H9 (cell line): ENCODE data around the gene LRFN2. TPM values are rescaled to one million over a fixed set of nuclear protein-coding genes. Genes with fewer than 3 reads are reported as not detected.

Experiments used
- DNase-seq: peaks from one replicate; pipeline ENCODE4 v3.0.0-alpha.2; 2017
- H2AFZ ChIP-seq: one replicate; pipeline ENCODE4 v1.6.1; 2013; ENCODE audit warnings: mild to moderate bottlenecking, low read length, control low read depth, moderate library complexity
- H2AK5ac ChIP-seq: 2 replicates; pipeline ENCODE4 v1.6.1; 2013; ENCODE audit warnings: low read length, control low read depth, mixed read lengths; ENCODE audit not compliant: insufficient read length
- H2BK120ac ChIP-seq: one replicate; pipeline ENCODE4 v1.6.1; 2013; ENCODE audit warnings: low read depth, mild to moderate bottlenecking, low read length, control low read depth, inconsistent platforms; ENCODE audit not compliant: poor library complexity, severe bottlenecking
- H2BK12ac ChIP-seq: 2 replicates; pipeline ENCODE4 v1.6.1; 2013; ENCODE audit warnings: low read length, control low read depth, mixed read lengths, low read depth; ENCODE audit not compliant: insufficient read length
- H2BK15ac ChIP-seq: 2 replicates; pipeline ENCODE4 v1.6.1; 2013; ENCODE audit warnings: low read depth, low read length, control low read depth
- H2BK20ac ChIP-seq: one replicate; pipeline ENCODE4 v1.6.1; 2013; ENCODE audit warnings: low read depth, mild to moderate bottlenecking, low read length, control low read depth, inconsistent platforms; ENCODE audit not compliant: poor library complexity, severe bottlenecking
- H2BK5ac ChIP-seq: 2 replicates; pipeline ENCODE4 v1.6.1; 2013; ENCODE audit warnings: low read length, control low read depth, mixed read lengths; ENCODE audit not compliant: insufficient read length
- H3K14ac ChIP-seq: 2 replicates; pipeline ENCODE4 v1.6.1; 2013; ENCODE audit warnings: low read length, control low read depth; ENCODE audit not compliant: insufficient read depth
- H3K18ac ChIP-seq: 2 replicates; pipeline ENCODE4 v1.6.1; 2013; ENCODE audit warnings: low read depth, mild to moderate bottlenecking, mixed read lengths, low read length, control low read depth; ENCODE audit not compliant: insufficient read length
- H3K23ac ChIP-seq: 2 replicates; pipeline ENCODE4 v1.6.1; 2013; ENCODE audit warnings: low read length, control low read depth, mixed read lengths, low read depth; ENCODE audit not compliant: insufficient read length
- H3K23me2 ChIP-seq: 2 replicates; pipeline ENCODE4 v1.6.1; 2013; ENCODE audit warnings: low read depth, mild to moderate bottlenecking, mixed read lengths, low read length, control low read depth; ENCODE audit not compliant: insufficient read length, poor library complexity, severe bottlenecking
- H3K27ac ChIP-seq: 2 replicates; pipeline ENCODE4 v1.5.1; 2013; ENCODE audit warnings: low read length, control low read depth, mixed read lengths, low read depth; ENCODE audit not compliant: insufficient read length
- H3K27me3 ChIP-seq: 2 replicates; pipeline ENCODE4 v1.6.1; 2013; ENCODE audit warnings: low read length, control low read depth, inconsistent platforms; ENCODE audit not compliant: insufficient read depth
- H3K4ac ChIP-seq: 2 replicates; pipeline ENCODE4 v1.6.1; 2013; ENCODE audit warnings: low read depth, mild to moderate bottlenecking, control low read depth, inconsistent platforms, low read length, moderate library complexity
- H3K4me1 ChIP-seq: 2 replicates; pipeline ENCODE4 v1.6.1; 2013; ENCODE audit warnings: low read length, control low read depth, inconsistent platforms; ENCODE audit not compliant: insufficient read depth
- H3K4me2 ChIP-seq: 2 replicates; pipeline ENCODE4 v1.6.1; 2013; ENCODE audit warnings: low read length, control low read depth, mixed read lengths; ENCODE audit not compliant: insufficient read length, insufficient read depth
- H3K56ac ChIP-seq: 2 replicates; pipeline ENCODE4 v1.6.1; 2013; ENCODE audit warnings: low read depth, mild to moderate bottlenecking, mixed read lengths, low read length, control low read depth; ENCODE audit not compliant: insufficient read length
- H3K79me1 ChIP-seq: 2 replicates; pipeline ENCODE4 v1.6.1; 2013; ENCODE audit warnings: low read depth, mild to moderate bottlenecking, moderate library complexity, low read length, control low read depth, inconsistent platforms; ENCODE audit not compliant: insufficient read depth, poor library complexity, severe bottlenecking
- H3K79me2 ChIP-seq: 2 replicates; pipeline ENCODE4 v1.6.1; 2013; ENCODE audit warnings: low read length, control low read depth, inconsistent platforms; ENCODE audit not compliant: insufficient read depth
- H3K9ac ChIP-seq: 2 replicates; pipeline ENCODE4 v1.6.1; 2013; ENCODE audit warnings: low read length, control low read depth, mixed read lengths; ENCODE audit not compliant: insufficient read length; ENCODE audit errors: extremely low read depth
- H3K9me3 ChIP-seq: one replicate; pipeline ENCODE4 v1.6.1; 2013; ENCODE audit warnings: low read depth, low read length, inconsistent platforms; ENCODE audit not compliant: control insufficient read depth
- H3T11ph ChIP-seq: one replicate; pipeline ENCODE4 v1.6.1; 2013; ENCODE audit warnings: mild to moderate bottlenecking, low read length, control low read depth, inconsistent platforms
- H4K20me1 ChIP-seq: one replicate; pipeline ENCODE4 v1.6.1; 2013; ENCODE audit not compliant: control insufficient read depth, insufficient read length, insufficient read depth
- H4K5ac ChIP-seq: 2 replicates; pipeline ENCODE4 v1.6.1; 2013; ENCODE audit warnings: low read depth, mild to moderate bottlenecking, mixed read lengths, low read length, control low read depth; ENCODE audit not compliant: insufficient read length
- H4K8ac ChIP-seq: replicated peaks from 2 replicates; pipeline ENCODE4 v1.6.1; 2013; ENCODE audit warnings: low read length, control low read depth, mixed read lengths, low read depth; ENCODE audit not compliant: insufficient read length
- H4K91ac ChIP-seq: 2 replicates; pipeline ENCODE4 v1.6.1; 2013; ENCODE audit warnings: low read depth, mild to moderate bottlenecking, moderate library complexity, mixed read lengths, low read length, control low read depth; ENCODE audit not compliant: insufficient read length
- H3K27ac Mint-ChIP-seq, 3 experiments: 2 replicates in 2 of 3; 3 replicates in 1 of 3; pipeline ENCODE4 v1.8.0; 2020 to 2021; ENCODE audit warnings: mixed read lengths in 3 of 3, mild to moderate bottlenecking in 1 of 3, moderate library complexity in 1 of 3
- H3K27me3 Mint-ChIP-seq: 2 replicates; pipeline ENCODE4 v1.8.0; 2021; ENCODE audit warnings: low read depth, mild to moderate bottlenecking, moderate library complexity, mixed read lengths
- H3K36me3 Mint-ChIP-seq, 3 experiments: 2 replicates in 2 of 3; 3 replicates in 1 of 3; pipeline ENCODE4 v1.8.0; 2020 to 2021; ENCODE audit warnings: low read depth in 3 of 3, mixed read lengths in 3 of 3; ENCODE audit not compliant: insufficient read depth in 1 of 3
- H3K4me1 Mint-ChIP-seq, 2 experiments: 2 replicates each; pipeline ENCODE4 v1.8.0; 2020; ENCODE audit warnings: mixed read lengths in 2 of 2
- H3K4me3 Mint-ChIP-seq, 2 experiments: 2 replicates in 1 of 2; 3 replicates in 1 of 2; pipeline ENCODE4 v1.8.0; 2020 to 2021; ENCODE audit warnings: mild to moderate bottlenecking in 2 of 2, mixed read lengths in 2 of 2, moderate library complexity in 1 of 2
- H3K9me3 Mint-ChIP-seq, 2 experiments: 2 replicates in 1 of 2; 3 replicates in 1 of 2; pipeline ENCODE4 v1.8.0; 2020; ENCODE audit warnings: mild to moderate bottlenecking in 2 of 2, mixed read lengths in 2 of 2, moderate library complexity in 1 of 2
- CTCF ChIP-seq: fragments of 200-600 bp; sonication (generic); conservative IDR thresholded peaks from 3 replicates; pipeline ENCODE4 v1.8.0; 2021; ENCODE audit warnings: antibody characterized with exemption, mild to moderate bottlenecking
- WGBS: extraction: QIAGEN DNeasy Blood & Tissue Kit; methylation state at CpG from one replicate; pipeline ENCODE4 v1.1.7; 2013; ENCODE audit warnings: missing lambda C conversion rate, low lambda C conversion rate, mixed read lengths; ENCODE audit not compliant: insufficient read length; ENCODE audit errors: extremely low coverage; 5-methylcytosine and 5-hydroxymethylcytosine counted together
- total RNA-seq: library from RNA; stranded (reverse); gene quantifications from 2 replicates; pipeline ENCODE4 v1.2.1, GENCODE V29; 2021

Gene LRFN2
- total RNA-seq, 1 experiment from 2014 or later = 0.11 TPM

- H2BK5ac ChIP-seq = no peak overlapping the region
- no peak overlapping the region for H3K23ac ChIP-seq
- H3K4ac ChIP-seq = no peak overlapping the region
- no peak overlapping the region for H3K9ac ChIP-seq
- peaks cover 1% of the 10 kb centered on the region; the same call in 1 of the 2 replicates for H3K27me3 Mint-ChIP-seq
- no peaks in the 10 kb centered on the region for H3K9me3 Mint-ChIP-seq
- no peak for DNase-seq
- H3K27ac Mint-ChIP-seq = no peak overlapping the region
- no peaks in the 10 kb centered on the region for H3K27me3 ChIP-seq
- TF ChIP-seq CTCF = peak; percentile 76
- no peak overlapping the region for H3T11ph ChIP-seq
- peaks cover 43 to 52% of the 10 kb centered on the region in 2 experiments for H3K4me1 Mint-ChIP-seq
- no peaks in the 10 kb centered on the region for H3K23me2 ChIP-seq
- no peak overlapping the region for H3K56ac ChIP-seq
- H4K20me1 ChIP-seq = no peaks in the 10 kb centered on the region
- H3K79me1 ChIP-seq = no peaks in the 10 kb centered on the region
- no peaks in the 10 kb centered on the region for H3K79me2 ChIP-seq
- H3K27ac ChIP-seq = no peak overlapping the region
- H3K18ac ChIP-seq = no peak overlapping the region
- no peak overlapping the region for H2BK120ac ChIP-seq
- H3K36me3 Mint-ChIP-seq = no peaks in the 10 kb centered on the region; a peak in 1 of 7 replicates
- peaks cover 4% of the 10 kb centered on the region; the same call in 1 of the 2 replicates for H3K4me1 ChIP-seq
- H2AFZ ChIP-seq = no peak overlapping the region
- H3K4me2 ChIP-seq = no peak overlapping the region
- no peak overlapping the region for H4K91ac ChIP-seq
- H4K5ac ChIP-seq = no peak overlapping the region
- no peak overlapping the region for H2AK5ac ChIP-seq
- H2BK20ac ChIP-seq = no peak overlapping the region
- no peak overlapping the region for H2BK15ac ChIP-seq
- WGBS = no CpG with 5 or more reads among the region's 12 CpGs
- H3K14ac ChIP-seq = no peak overlapping the region
- H3K4me3 Mint-ChIP-seq = no peak overlapping the region; a peak in 1 of 5 replicates
- no peak overlapping the region for H2BK12ac ChIP-seq
- no peak overlapping the region for H4K8ac ChIP-seq
- no peaks in the 10 kb centered on the region for H3K9me3 ChIP-seq
Observed at GRCh38 chr6:40550202-40551101, 36.7 kb downstream of the LRFN2 start.
